CD4-positive, alpha-beta T cell treated with Interleukin-17A for 4 hours (primary cell): ENCODE results near the gene RAB19.
"Not testable (repeated sequence)": the region's sequence is repeated elsewhere in the genome, so short reads cannot be mapped to it uniquely, and the experiment has no call there.

Experiments used
- DNase-seq: peaks from one replicate; pipeline ENCODE4 v3.0.0-alpha.2; 2020; ENCODE audit warnings: mixed read lengths

Gene RAB19

DNA sequence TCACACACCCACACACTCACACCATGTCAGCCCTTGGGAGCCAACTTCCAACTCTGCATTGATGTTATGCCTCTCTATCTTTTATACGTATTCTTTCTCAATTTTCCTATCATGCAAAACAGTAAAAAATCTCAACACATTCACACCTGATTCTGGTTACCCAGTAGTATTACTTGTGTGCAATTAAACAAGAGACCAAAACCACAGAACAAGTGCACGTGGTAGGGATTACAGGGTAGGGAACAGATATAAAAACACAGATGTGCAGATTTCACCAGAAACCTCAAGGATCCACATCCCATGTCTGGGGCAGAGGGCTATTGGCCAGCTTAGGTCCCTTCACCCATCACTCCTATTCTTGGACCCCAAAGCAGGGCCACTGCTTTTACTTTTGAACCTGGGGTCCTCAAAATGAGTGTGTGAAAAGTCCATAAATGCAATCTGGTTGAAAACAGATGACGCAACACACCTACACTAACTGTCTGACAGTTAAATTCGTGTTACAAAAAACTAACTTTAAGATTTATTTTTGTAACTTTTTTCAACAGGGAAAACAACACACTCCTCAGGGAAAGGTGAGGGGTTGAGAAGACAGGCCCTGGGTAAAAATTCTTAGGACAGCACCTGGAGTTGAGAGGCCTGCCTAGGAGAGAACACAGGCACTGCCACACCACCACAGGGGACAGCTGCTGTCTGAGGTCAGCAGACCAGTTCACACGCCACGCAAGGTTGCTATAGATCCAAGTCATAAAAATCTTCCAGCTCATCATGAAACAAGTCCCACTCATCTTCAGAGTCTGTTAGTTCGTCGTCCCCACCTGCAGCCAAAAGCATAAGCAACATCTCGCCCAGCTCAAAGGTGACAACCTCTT, 50.2 kb downstream of the RAB19 start:
- not testable (repeated sequence) for DNase-seq

- DNase-seq, result no peak
These were observed 50.8 kb downstream of the RAB19 start for GRCh38 chr7:140454657-140455015.

DNA sequence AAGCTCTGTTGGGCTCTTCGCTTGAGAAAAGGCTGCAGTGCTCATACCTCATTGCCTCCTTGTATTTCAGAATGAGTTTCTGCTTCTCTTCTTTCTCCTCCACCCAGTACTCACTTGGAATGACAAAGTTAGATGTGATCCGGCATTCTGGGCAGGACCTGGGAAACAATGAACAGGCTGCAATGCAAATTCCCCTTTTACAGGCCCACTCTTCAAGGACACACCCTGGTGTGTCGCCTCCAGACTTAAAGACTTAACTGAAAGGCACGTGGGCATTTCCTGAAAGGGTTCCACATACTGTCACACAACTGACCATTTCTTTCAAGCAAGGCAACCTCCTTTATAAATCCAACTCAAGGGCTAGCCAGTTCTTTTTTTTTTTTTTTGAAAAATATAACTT, 51.9 kb downstream of the RAB19 start:
- no peak for DNase-seq

GRCh38 chr7:140456551-140457051, 52.7 kb downstream of the RAB19 start:
- DNase-seq, result no peak

- no peak for DNase-seq
These were observed 54.3 kb downstream of the RAB19 start for GRCh38 chr7:140458201-140458600.

GRCh38 chr7:140458916-140459315, 55.1 kb downstream of the RAB19 start:
- DNase-seq, result no peak

GRCh38 chr7:140463111-140463510, 59.3 kb downstream of the RAB19 start:
- no peak for DNase-seq

GRCh38 chr7:140475747-140476333, 72.0 kb downstream of the RAB19 start:
- DNase-seq, result peak; percentile 67

- no peak for DNase-seq
These were observed 72.9 kb downstream of the RAB19 start for GRCh38 chr7:140476698-140477261.
